Omental fat pad (tissue), 4 donors: Measurements from ENCODE around the gene PIGC. TPM values are rescaled to one million over a fixed set of nuclear protein-coding genes. Genes with fewer than 3 reads are reported as not detected.

Experiments
- total RNA-seq, 4 donors: library from RNA; depleted of rRNA; stranded (reverse); fragments of >200 nt; gene quantifications; one replicate each; pipeline ENCODE4 v1.1.0, GENCODE V29; 2016

PIGC gene
- total RNA-seq, 4 donors from 2014 or later: 12.6 to 20.2 (median 19.5) TPM

Other genes with a start within 250 kb of the PIGC start
- gene C1orf105, start 23.4 kb downstream of the PIGC start, total RNA-seq: not detected
- gene SUCO, start 89.1 kb upstream of the PIGC start, total RNA-seq: 10 to 100 TPM; 39.6 to 61.8 (median 44.5) TPM
- under 1 TPM in 2 of 4 donors, not detected in 2; 0.24 to 0.31 TPM for gene FASLG, start 215.0 kb upstream of the PIGC start, total RNA-seq